Activated naive CD8-positive, alpha-beta T cell (primary cell): Measurements from ENCODE around the gene NT5C1A.

Experiments used
- H3K27ac Mint-ChIP-seq: one replicate; pipeline ENCODE4 v1.8.0; 2021; ENCODE audit warnings: mixed read lengths
- H3K27me3 Mint-ChIP-seq: one replicate; pipeline ENCODE4 v1.8.0; 2021; ENCODE audit warnings: mixed read lengths
- H3K36me3 Mint-ChIP-seq: one replicate; pipeline ENCODE4 v1.8.0; 2021; ENCODE audit warnings: mixed read lengths
- H3K4me1 Mint-ChIP-seq: one replicate; pipeline ENCODE4 v1.8.0; 2021; ENCODE audit warnings: low read depth, mixed read lengths
- H3K4me3 Mint-ChIP-seq: one replicate; pipeline ENCODE4 v1.8.0; 2021; ENCODE audit warnings: mild to moderate bottlenecking, mixed read lengths
- H3K9me3 Mint-ChIP-seq: one replicate; pipeline ENCODE4 v1.8.0; 2021; ENCODE audit warnings: low read depth, mixed read lengths

Gene NT5C1A

DNA sequence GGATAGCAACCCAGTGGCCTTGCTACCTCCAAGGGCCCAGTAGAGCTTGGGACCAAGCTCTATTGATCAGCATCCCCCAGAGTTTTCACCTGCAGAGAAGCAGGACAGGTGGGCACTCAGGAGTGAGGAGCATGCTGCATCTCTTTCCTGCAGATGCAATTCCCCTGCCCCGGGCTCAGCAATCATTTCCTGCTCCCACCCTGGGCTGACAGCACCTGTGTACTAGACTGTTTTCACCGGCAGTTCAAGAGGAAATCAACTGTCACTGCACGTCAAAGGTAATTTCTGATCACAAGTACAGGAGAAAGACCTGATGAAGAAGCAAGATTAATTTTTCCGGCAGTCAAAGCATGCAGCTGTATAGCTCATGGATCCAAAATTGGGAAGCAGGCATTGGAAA lies 8.8 kb upstream of the NT5C1A start:
- Mint-ChIP-seq H3K9me3 (no peaks in the 10 kb centered on the region), H3K4me3 (peak overlapping the region; percentile 63), H3K27me3 (no peaks in the 10 kb centered on the region), H3K27ac (peak overlapping the region; percentile 55), H3K36me3 (peaks cover 14% of the 10 kb centered on the region), H3K4me1 (peaks cover 31% of the 10 kb centered on the region)

DNA sequence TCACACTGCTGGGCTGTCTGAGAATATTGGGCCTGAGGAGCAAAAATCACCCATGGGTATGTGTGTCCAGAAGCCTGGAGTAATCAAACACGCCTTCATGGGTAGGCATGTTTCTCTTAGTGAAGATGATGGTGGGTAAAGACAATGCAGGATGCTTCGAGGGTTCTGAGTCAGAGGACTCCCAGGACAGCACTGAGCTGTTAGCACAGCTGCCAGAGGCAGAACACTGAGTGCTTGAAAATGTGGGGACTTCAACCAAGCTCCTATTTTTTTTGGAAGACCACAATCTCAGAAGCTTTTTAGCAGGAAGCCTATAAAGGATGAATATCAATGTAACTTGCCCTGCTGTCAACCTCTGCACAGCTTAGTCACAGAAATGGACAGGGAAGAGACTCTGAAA lies 7.9 kb upstream of the NT5C1A start:
- no peak overlapping the region for H3K4me3 Mint-ChIP-seq
- H3K27me3 Mint-ChIP-seq = no peaks in the 10 kb centered on the region
- no peaks in the 10 kb centered on the region for H3K9me3 Mint-ChIP-seq
- no peak overlapping the region for H3K27ac Mint-ChIP-seq
- H3K36me3 Mint-ChIP-seq = peaks cover 12% of the 10 kb centered on the region
- peaks cover 29% of the 10 kb centered on the region for H3K4me1 Mint-ChIP-seq

- H3K27ac Mint-ChIP-seq = no peak overlapping the region
- H3K4me3 Mint-ChIP-seq = no peak overlapping the region
- no peaks in the 10 kb centered on the region for H3K9me3 Mint-ChIP-seq
- no peaks in the 10 kb centered on the region for H3K27me3 Mint-ChIP-seq
- peaks cover 25% of the 10 kb centered on the region for H3K4me1 Mint-ChIP-seq
- H3K36me3 Mint-ChIP-seq = peaks cover 10% of the 10 kb centered on the region
These were observed 7.0 kb upstream of the NT5C1A start for GRCh38 chr1:39678889-39679288.

- Mint-ChIP-seq H3K4me3 (no peak overlapping the region), H3K4me1 (peaks cover 21% of the 10 kb centered on the region), H3K9me3 (no peaks in the 10 kb centered on the region), H3K36me3 (peaks cover 9% of the 10 kb centered on the region), H3K27ac (no peak overlapping the region), H3K27me3 (no peaks in the 10 kb centered on the region)
These were observed 5.7 kb upstream of the NT5C1A start for GRCh38 chr1:39677645-39678044.

DNA sequence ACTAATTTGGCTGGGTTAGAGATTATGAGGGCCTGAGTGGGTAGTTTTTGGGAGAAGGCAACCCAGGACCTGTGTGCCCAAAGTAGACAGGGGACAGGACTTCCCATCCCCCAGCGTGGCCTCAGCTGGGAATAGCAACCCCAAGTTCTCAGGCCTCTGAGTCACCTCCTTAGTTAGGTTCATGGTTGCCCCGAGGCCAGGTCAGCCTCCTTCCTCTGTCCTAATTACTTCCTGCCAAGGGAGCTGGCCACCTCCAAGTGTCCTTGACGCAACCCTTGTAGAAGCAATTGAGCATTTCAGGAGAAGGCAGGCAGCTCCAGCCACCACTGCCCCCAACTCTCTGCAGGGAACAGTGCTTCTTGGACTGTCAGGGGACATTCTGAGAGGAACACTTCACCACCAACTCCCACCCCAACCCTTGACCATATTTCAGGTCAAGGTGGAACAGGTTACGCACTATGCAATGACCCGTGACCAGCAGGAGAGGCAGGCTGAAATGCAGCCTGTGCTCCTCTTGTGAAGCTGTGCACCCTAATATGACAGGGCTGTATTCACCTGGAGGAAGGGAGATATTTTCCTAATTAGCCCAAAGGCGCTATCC lies 5.1 kb upstream of the NT5C1A start:
- Mint-ChIP-seq H3K4me3 (no peak overlapping the region), H3K27me3 (no peaks in the 10 kb centered on the region), H3K4me1 (peaks cover 20% of the 10 kb centered on the region), H3K9me3 (no peaks in the 10 kb centered on the region), H3K36me3 (peaks cover 6% of the 10 kb centered on the region), H3K27ac (no peak overlapping the region)

DNA sequence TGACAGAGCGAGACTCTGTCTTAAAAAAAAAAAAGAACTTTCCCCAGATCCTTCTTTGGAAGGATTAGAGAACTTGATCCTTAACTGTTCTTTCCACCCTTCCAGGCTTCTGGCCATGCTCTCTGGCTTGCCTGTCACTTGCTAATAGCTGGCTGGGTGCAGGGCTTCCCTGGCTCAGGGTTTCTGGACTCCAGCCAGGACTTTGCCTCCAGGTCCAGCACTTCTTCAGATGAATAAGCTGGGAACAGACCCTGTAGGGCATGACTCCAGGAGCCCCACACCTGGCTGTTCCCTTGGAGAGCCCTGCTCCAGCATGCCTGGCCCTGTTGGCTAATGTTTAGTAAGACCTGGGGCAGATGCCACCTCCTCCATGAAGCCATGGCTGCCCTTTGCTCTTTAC lies 3.3 kb upstream of the NT5C1A start:
- peaks cover 6% of the 10 kb centered on the region for H3K27me3 Mint-ChIP-seq
- H3K4me1 Mint-ChIP-seq = peaks cover 9% of the 10 kb centered on the region
- peaks cover 6% of the 10 kb centered on the region for H3K36me3 Mint-ChIP-seq
- H3K27ac Mint-ChIP-seq = no peak overlapping the region
- H3K9me3 Mint-ChIP-seq = no peaks in the 10 kb centered on the region
- H3K4me3 Mint-ChIP-seq = no peak overlapping the region

- H3K27ac Mint-ChIP-seq = no peak overlapping the region
- peaks cover 7% of the 10 kb centered on the region for H3K4me1 Mint-ChIP-seq
- H3K9me3 Mint-ChIP-seq = no peaks in the 10 kb centered on the region
- peaks cover 2% of the 10 kb centered on the region for H3K36me3 Mint-ChIP-seq
- peak overlapping the region; percentile 49 for H3K4me3 Mint-ChIP-seq
- H3K27me3 Mint-ChIP-seq = peaks cover 21% of the 10 kb centered on the region
These were observed 1.3 kb upstream of the NT5C1A start for GRCh38 chr1:39673215-39673614.

- Mint-ChIP-seq H3K4me1 (peaks cover 10% of the 10 kb centered on the region), H3K36me3 (no peaks in the 10 kb centered on the region), H3K27ac (no peak overlapping the region), H3K27me3 (peaks cover 22% of the 10 kb centered on the region), H3K4me3 (peak overlapping the region; percentile 72), H3K9me3 (no peaks in the 10 kb centered on the region)
These were observed 642 bp upstream of the NT5C1A start for GRCh38 chr1:39672551-39672947.

DNA sequence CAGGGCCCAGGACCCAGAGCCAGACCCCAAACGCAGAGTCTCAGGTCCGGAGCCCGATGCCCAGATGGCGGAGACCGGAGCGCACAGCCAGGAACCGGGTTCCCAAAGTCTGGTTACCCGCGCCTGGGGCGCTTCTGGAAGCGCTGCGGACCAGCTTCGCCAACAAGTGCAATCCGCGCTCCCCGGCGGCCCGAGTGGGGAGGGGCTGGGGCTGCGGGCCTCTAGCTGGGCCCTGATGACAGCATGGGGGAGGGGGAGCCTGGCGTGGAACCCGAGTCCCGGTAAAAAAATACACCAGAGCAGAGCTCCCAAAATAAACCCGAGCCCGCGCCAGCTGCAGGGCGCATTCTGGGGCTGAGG lies 494 bp downstream of the NT5C1A start:
- Mint-ChIP-seq H3K27ac (no peak overlapping the region), H3K27me3 (peaks cover 25% of the 10 kb centered on the region), H3K4me3 (peak overlapping the region; percentile 30), H3K9me3 (no peaks in the 10 kb centered on the region), H3K4me1 (peaks cover 17% of the 10 kb centered on the region), H3K36me3 (no peaks in the 10 kb centered on the region)

DNA sequence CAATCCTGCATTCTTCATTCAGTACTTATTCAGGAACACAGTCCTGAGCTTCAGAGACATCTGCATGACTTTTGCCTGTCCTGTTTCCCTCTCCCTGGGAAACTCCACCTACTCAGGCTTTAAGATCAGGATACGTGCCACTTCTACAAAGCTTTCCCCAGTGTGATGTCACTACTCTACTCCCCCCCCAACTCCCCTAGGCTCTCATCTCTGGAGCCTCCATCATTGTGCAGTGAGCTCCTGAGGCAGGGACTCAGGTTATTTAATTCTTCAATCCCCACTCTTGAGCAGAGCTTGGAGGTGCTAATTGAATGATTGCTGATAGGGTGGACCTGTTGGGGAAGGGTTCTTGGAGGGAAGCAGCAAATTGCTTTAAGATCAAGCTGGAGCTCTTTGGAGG lies 1.2 kb downstream of the NT5C1A start:
- peaks cover 25% of the 10 kb centered on the region for H3K27me3 Mint-ChIP-seq
- no peaks in the 10 kb centered on the region for H3K36me3 Mint-ChIP-seq
- peak overlapping the region; percentile 34 for H3K4me3 Mint-ChIP-seq
- peaks cover 17% of the 10 kb centered on the region for H3K4me1 Mint-ChIP-seq
- H3K9me3 Mint-ChIP-seq = no peaks in the 10 kb centered on the region
- no peak overlapping the region for H3K27ac Mint-ChIP-seq

DNA sequence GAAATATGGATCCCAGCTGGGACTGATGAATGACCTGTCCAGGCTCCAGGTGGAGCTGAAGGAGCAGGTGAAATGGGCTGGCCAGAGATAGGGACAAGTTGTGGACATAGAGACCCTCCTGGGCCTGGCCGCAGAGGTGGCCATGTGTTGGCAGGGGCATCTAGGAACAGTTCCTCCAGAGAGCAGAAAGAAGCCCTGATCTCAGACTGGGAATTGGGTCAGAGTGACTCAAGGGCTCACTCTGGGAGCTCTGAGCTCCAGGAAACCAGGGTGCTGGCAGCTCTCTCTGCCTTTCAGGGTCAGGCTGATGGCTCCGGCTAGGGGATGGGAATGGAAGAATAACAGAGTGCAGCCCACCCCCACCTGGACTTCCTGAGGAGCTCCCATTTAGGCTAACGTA lies 3.0 kb downstream of the NT5C1A start:
- Mint-ChIP-seq H3K27ac (no peak overlapping the region), H3K9me3 (no peaks in the 10 kb centered on the region), H3K27me3 (peaks cover 25% of the 10 kb centered on the region), H3K36me3 (no peaks in the 10 kb centered on the region), H3K4me3 (no peak overlapping the region), H3K4me1 (peaks cover 17% of the 10 kb centered on the region)

- Mint-ChIP-seq H3K9me3 (no peaks in the 10 kb centered on the region), H3K36me3 (no peaks in the 10 kb centered on the region), H3K4me1 (peaks cover 16% of the 10 kb centered on the region), H3K4me3 (no peak overlapping the region), H3K27me3 (peaks cover 25% of the 10 kb centered on the region), H3K27ac (no peak overlapping the region)
These were observed 3.8 kb downstream of the NT5C1A start for GRCh38 chr1:39668111-39668510.

DNA sequence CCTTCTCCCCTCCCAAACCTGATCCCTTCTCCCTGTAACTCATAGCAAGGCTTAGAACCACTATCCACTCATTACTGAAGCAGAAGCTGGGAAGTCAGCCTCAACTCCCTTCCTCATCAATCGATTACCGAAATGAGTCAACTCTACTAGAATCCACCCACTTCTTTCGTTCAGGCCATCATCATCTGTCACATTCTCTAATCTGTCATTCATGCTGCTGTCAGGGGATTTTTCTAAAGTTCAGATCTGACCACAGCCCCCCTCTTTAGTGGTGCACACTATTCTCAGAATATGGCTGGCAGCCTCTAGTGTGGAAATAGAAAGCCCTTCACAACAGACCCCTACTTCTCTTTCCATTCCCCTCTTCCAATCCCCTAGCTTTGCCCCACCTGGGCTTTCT lies 5.1 kb downstream of the NT5C1A start:
- Mint-ChIP-seq H3K27me3 (peaks cover 25% of the 10 kb centered on the region), H3K27ac (peak overlapping the region; percentile 24), H3K4me3 (no peak overlapping the region), H3K4me1 (peaks cover 12% of the 10 kb centered on the region), H3K9me3 (no peaks in the 10 kb centered on the region), H3K36me3 (no peaks in the 10 kb centered on the region)

- Mint-ChIP-seq H3K36me3 (no peaks in the 10 kb centered on the region), H3K9me3 (no peaks in the 10 kb centered on the region), H3K27me3 (peaks cover 8% of the 10 kb centered on the region), H3K27ac (no peak overlapping the region), H3K4me3 (no peak overlapping the region), H3K4me1 (peaks cover 10% of the 10 kb centered on the region)
These were observed 8.3 kb downstream of the NT5C1A start for GRCh38 chr1:39663559-39663958.

DNA sequence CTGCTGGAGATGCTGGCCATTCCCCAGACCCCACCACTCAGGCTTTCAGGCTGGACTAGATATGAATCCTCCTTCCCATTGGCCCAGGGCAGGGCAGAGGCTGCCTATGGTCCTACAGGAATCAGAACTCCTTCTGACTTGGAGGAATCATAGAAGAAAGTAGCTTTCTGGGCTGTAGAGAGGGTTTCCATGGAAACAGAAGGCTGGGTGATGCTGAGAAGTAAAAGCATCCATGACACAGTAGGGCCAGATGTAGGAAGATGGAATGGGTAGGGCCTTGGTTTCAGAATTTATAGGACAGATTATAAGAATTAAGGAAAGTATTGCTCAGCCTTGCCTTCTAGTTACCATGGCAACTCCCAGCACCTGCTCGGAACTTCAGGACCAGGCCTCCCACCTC lies 9.0 kb downstream of the NT5C1A start:
- Mint-ChIP-seq H3K4me1 (peaks cover 11% of the 10 kb centered on the region), H3K4me3 (no peak overlapping the region), H3K27me3 (peaks cover 4% of the 10 kb centered on the region), H3K36me3 (no peaks in the 10 kb centered on the region), H3K9me3 (no peaks in the 10 kb centered on the region), H3K27ac (no peak overlapping the region)

DNA sequence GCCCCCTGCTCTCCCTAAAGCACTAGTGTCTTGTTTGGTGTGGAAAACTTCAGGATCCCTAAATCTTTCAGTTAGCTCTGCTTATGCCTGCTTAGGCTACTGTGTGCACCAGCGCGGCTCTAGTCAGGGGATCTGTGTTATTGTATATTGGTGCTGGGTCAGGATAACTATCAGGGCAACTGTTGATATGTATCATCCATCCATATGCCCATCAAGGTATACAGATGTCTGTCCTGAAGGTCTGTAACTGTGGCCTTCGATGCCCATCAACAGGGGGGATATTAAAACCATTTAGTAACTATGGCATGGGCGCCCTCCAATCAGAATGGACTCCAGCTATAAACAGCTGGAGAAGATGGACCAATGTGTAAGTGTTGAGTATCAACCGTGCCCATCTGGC lies 12.4 kb downstream of the NT5C1A start:
- no peak overlapping the region for H3K27ac Mint-ChIP-seq
- peaks cover 3% of the 10 kb centered on the region for H3K4me1 Mint-ChIP-seq
- H3K9me3 Mint-ChIP-seq = no peaks in the 10 kb centered on the region
- H3K27me3 Mint-ChIP-seq = no peaks in the 10 kb centered on the region
- H3K4me3 Mint-ChIP-seq = no peak overlapping the region
- H3K36me3 Mint-ChIP-seq = no peaks in the 10 kb centered on the region
